Endothelial cell of umbilical vein (primary cell): ENCODE results near the gene OXNAD1. TPM values are rescaled to one million over a fixed set of nuclear protein-coding genes. Genes with fewer than 3 reads are reported as not detected.

ENCODE experiments used
- BruUV-seq: library from RNA; stranded (reverse); fragments of 400-500 nt; replicated peaks from 2 replicates; lab custom pipeline; 2021; lab: Mats Ljungman, UMichigan
- CTCF ChIA-PET: fragments of 300-600, 350-600 bp; sonication (Branson Sonifier 250); formaldehyde crosslinking; loops from one replicate; lab custom pipeline; 2021; ENCODE audit warnings: antibody characterized with exemption, inconsistent platforms; lab: Charles Lee
- POLR2A ChIA-PET: fragments of 300-600, 350-600 bp; sonication (Branson Sonifier 250); formaldehyde crosslinking; loops from one replicate; lab custom pipeline; 2021; ENCODE audit warnings: antibody characterized with exemption, inconsistent platforms; lab: Charles Lee
- DNase-seq: peaks from one replicate; pipeline ENCODE4 v3.0.0-alpha.2; 2011; ENCODE audit warnings: low read depth, low spot score
- FAIRE-seq: peaks from 2 replicates; lab custom pipeline; 2011; peaks lifted over from hg19 to GRCh38; lab: Jason Lieb, UNC
- H2AFZ ChIP-seq: 2 replicates; pipeline ENCODE4 v1.6.0; 2012; ENCODE audit warnings: low read depth, low read length, control low read depth, inconsistent platforms
- H3K27ac ChIP-seq: 2 replicates; pipeline ENCODE4 v1.5.1; 2011; ENCODE audit warnings: low read depth, mild to moderate bottlenecking, control low read depth, low read length, moderate library complexity; ENCODE audit not compliant: insufficient read depth
- H3K27me3 ChIP-seq, 2 experiments: 2 replicates each; pipeline versions ENCODE4 v1.6.0 to v1.6.1; 2011; ENCODE audit warnings: low read length in 2 of 2, mixed read lengths in 1 of 2; ENCODE audit not compliant: control insufficient read depth in 2 of 2, insufficient read depth in 2 of 2
- H3K36me3 ChIP-seq, 2 experiments: 2 replicates in 1 of 2; 3 replicates in 1 of 2; pipeline ENCODE4 v1.5.1; 2011; ENCODE audit warnings: low read length in 2 of 2, mild to moderate bottlenecking in 1 of 2, moderate library complexity in 1 of 2; ENCODE audit not compliant: control insufficient read depth in 2 of 2, insufficient read depth in 2 of 2; ENCODE audit errors: extremely low read depth in 1 of 2
- H3K4me1 ChIP-seq: 3 replicates; pipeline ENCODE4 v1.5.1; 2011; ENCODE audit warnings: mild to moderate bottlenecking, low read length; ENCODE audit not compliant: control insufficient read depth, insufficient read depth; ENCODE audit errors: extremely low read depth
- H3K4me2 ChIP-seq: 2 replicates; pipeline ENCODE4 v1.6.1; 2011; ENCODE audit warnings: low read length, control low read depth, mixed read lengths; ENCODE audit not compliant: insufficient read depth
- H3K4me3 ChIP-seq, 3 experiments: fragments of 200-600 bp in 1 of 3; sonication (generic), shearing (Covaris generic) in 1 of 3; replicated peaks in 1 of 3; 2 replicates each; pipeline ENCODE4 v1.5.1; 2011 to 2016; ENCODE audit warnings: control low read depth in 3 of 3, low read length in 3 of 3, mild to moderate bottlenecking in 2 of 3, inconsistent platforms in 1 of 3, low read depth in 1 of 3, moderate library complexity in 1 of 3; ENCODE audit not compliant: insufficient read depth in 1 of 3
- H3K79me2 ChIP-seq: 2 replicates; pipeline ENCODE4 v1.6.0; 2012; ENCODE audit warnings: low read length, inconsistent platforms; ENCODE audit not compliant: control insufficient read depth, insufficient read depth
- H3K9ac ChIP-seq: replicated peaks from 2 replicates; pipeline ENCODE3; 2011; ENCODE audit warnings: low read length, control low read depth; ENCODE audit not compliant: insufficient read depth; ENCODE audit errors: extremely low read depth
- H3K9me1 ChIP-seq: replicated peaks from 3 replicates; pipeline ENCODE4 v1.6.0; 2011; ENCODE audit warnings: mild to moderate bottlenecking, low read length; ENCODE audit not compliant: control insufficient read depth, insufficient read depth; ENCODE audit errors: extremely low read depth
- H3K9me3 ChIP-seq: replicated peaks from 2 replicates; pipeline ENCODE4 v1.5.1; 2012; ENCODE audit warnings: low read length, inconsistent platforms; ENCODE audit not compliant: control insufficient read depth, insufficient read depth
- H4K20me1 ChIP-seq: replicated peaks from 2 replicates; pipeline ENCODE3; 2011; ENCODE audit warnings: mild to moderate bottlenecking, low read length; ENCODE audit not compliant: control insufficient read depth, insufficient read depth; ENCODE audit errors: extremely low read depth
- EZH2 ChIP-seq: IDR thresholded peaks from 2 replicates; pipeline ENCODE4 v1.6.1; 2012; ENCODE audit warnings: borderline replicate concordance, low read depth, mild to moderate bottlenecking, moderate library complexity, low read length, inconsistent platforms; ENCODE audit not compliant: severe bottlenecking
- FOS ChIP-seq: IDR thresholded peaks from 2 replicates; pipeline ENCODE4 v1.6.1; 2011; ENCODE audit warnings: mild to moderate bottlenecking, low read length, moderate library complexity, borderline replicate concordance; ENCODE audit not compliant: insufficient read depth
- GATA2 ChIP-seq: IDR thresholded peaks from 2 replicates; pipeline ENCODE4 v1.7.0; 2011; ENCODE audit warnings: low read depth, mild to moderate bottlenecking, moderate library complexity, mixed read lengths, low read length; ENCODE audit not compliant: insufficient read length, insufficient read depth
- JUN ChIP-seq: IDR thresholded peaks from 2 replicates; pipeline ENCODE4 v1.6.1; 2011; ENCODE audit warnings: borderline replicate concordance, low read depth; ENCODE audit not compliant: insufficient read length, insufficient read depth
- MYC ChIP-seq: IDR thresholded peaks from one replicate; pipeline ENCODE4 v1.6.1; 2011; ENCODE audit warnings: mild to moderate bottlenecking, low read depth, low read length
- POLR2A ChIP-seq: IDR thresholded peaks from 2 replicates; pipeline ENCODE4 v1.6.1; 2012; ENCODE audit warnings: low read depth, mild to moderate bottlenecking, control low read depth, low read length
- POLR2AphosphoS5 ChIP-seq: IDR thresholded peaks from 2 replicates; pipeline ENCODE4 v1.6.1; 2012; ENCODE audit warnings: low read depth, mild to moderate bottlenecking, control low read depth, low read length, moderate library complexity; ENCODE audit not compliant: insufficient read depth
- dilution Hi-C: fragments of 300-500 bp; cut with MboI; formaldehyde crosslinking; loops from one replicate; pipeline ENCODE4 v1.15.0; 2019; ENCODE audit warnings: low sequenced_read_pairs; ENCODE audit not compliant: extremely low pct_ligation_motif_present
- intact Hi-C: fragments of 100-400 bp; cut with micrococcal nuclease; formaldehyde crosslinking; loops from one replicate; pipeline ENCODE4 v1.10.0; 2022
- polyA plus RNA-seq, 4 experiments: library from polyadenylated mRNA; depleted of rRNA in 3 of 4; stranded (reverse) in 3 of 4; unstranded in 1 of 4; fragments of >200 nt; gene quantifications; 2 replicates each; pipeline versions ENCODE4 v1.2.1 to v1.2.3, GENCODE V29; 2011 to 2012; ENCODE audit warnings: missing spikeins in 1 of 4
- total RNA-seq: library from RNA; stranded (reverse); gene quantifications from 2 replicates; pipeline ENCODE4 v1.2.3, GENCODE V29; 2021
- TF ChIP-seq, protein P1 (sequence below), 2 donors: IDR thresholded peaks; 1 replicate in 1 of 2; 2 replicates in 1 of 2; pipeline ENCODE4 v1.5.1; 2011; ENCODE audit warnings: low read length in 2 of 2, mild to moderate bottlenecking in 2 of 2, moderate library complexity in 2 of 2, control low read depth in 1 of 2, inconsistent platforms in 1 of 2, low read depth in 1 of 2; ENCODE audit not compliant: insufficient read depth in 1 of 2; ENCODE audit errors: extremely low read depth in 1 of 2
- TF ChIP-seq, protein P2 (sequence below): IDR thresholded peaks from 2 replicates; pipeline ENCODE4 v1.6.1; 2011; ENCODE audit not compliant: insufficient read depth, insufficient read length

The OXNAD1 gene
- total and polyA plus RNA-seq, 2 donors (not counting 3 experiments of a cell fraction or from before 2014, with no cell fraction given) = 5.5 to 9.7 TPM

DNA sequence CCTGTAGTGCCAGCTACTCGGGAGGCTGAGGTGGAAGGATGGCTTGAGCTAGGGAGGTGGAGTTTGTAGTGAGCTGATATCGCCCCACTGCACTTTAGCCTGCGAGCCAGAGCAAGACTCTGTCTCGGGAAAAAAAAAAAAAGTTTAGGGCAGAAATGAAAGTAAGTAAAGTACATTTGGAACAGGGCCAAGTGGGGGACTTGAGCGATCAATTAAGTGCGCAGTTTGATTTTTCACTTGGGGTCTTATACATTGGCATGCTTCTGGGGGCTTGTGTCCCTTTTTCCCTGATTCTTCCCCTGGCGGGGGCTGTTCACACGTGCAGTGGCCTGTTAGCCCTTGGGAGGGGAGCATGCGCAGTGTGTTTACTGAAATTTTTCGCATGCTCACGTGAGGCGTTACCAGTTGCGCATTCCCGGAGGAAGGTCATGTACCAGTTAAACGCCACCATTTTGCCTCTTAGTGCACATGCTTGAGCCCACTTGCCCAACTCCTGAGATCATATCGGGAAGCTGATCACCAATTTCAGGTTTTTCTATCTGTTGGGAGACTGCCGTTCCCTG lies 48.6 kb upstream of the OXNAD1 start:
- no peaks in the 10 kb centered on the region for H3K27me3 ChIP-seq
- TF ChIP-seq GATA2 = no peak
- BruUV-seq = no TSS peak
- POLR2A ChIA-PET = no interaction called here
- H3K27ac ChIP-seq = no peak overlapping the region
- no peaks in the 10 kb centered on the region for H3K79me2 ChIP-seq
- no peaks in the 10 kb centered on the region for H3K36me3 ChIP-seq
- intact Hi-C loops = no loop called here
- CTCF ChIA-PET = no interaction called here
- no peaks in the 10 kb centered on the region for H3K9me3 ChIP-seq
- no peaks in the 10 kb centered on the region for H3K9me1 ChIP-seq
- H3K4me2 ChIP-seq = no peak overlapping the region
- no peaks in the 10 kb centered on the region for H4K20me1 ChIP-seq
- no peak overlapping the region for H3K9ac ChIP-seq
- no peaks in the 10 kb centered on the region for H3K4me1 ChIP-seq
- dilution Hi-C loops = no loop called here
- H2AFZ ChIP-seq = no peak overlapping the region
- FAIRE-seq (no peak), DNase-seq (no peak)
- no peak overlapping the region for H3K4me3 ChIP-seq

DNA sequence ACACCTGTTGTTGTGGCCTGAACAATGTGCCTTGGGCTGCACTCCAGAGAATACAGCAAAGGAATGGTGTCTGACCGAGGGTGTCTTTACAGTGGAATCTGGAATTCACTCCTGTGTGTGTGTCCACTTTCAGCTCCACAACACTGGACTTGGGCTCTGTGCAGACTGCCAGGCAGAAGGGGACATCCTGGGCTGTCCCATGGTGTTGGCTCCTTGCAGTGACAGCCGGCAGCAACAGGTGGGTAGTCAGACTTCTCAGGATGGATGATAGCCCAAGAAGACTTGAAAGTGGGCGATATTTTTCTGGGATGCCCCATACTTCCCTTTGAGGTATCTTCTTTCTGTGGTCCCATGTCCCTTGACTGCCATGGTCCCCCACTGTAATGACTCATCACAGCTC lies 45.2 kb upstream of the OXNAD1 start:
- dilution Hi-C loops = no loop called here
- ChIA-PET CTCF (no interaction called here), POLR2A (no interaction called here)

More for the DNA sequence above, 45.2 kb upstream of the OXNAD1 start:
- no peak overlapping the region for H3K27ac ChIP-seq
- no peaks in the 10 kb centered on the region for H3K36me3 ChIP-seq
- no peak overlapping the region for H3K4me3 ChIP-seq
- FAIRE-seq (no peak), DNase-seq (no peak)
- no peaks in the 10 kb centered on the region for H3K9me3 ChIP-seq
- H4K20me1 ChIP-seq = no peaks in the 10 kb centered on the region
- H3K79me2 ChIP-seq = no peaks in the 10 kb centered on the region
- no peak overlapping the region for H3K4me2 ChIP-seq
- H3K9ac ChIP-seq = no peak overlapping the region
- H3K27me3 ChIP-seq = no peaks in the 10 kb centered on the region
- no peak overlapping the region for H2AFZ ChIP-seq
- H3K4me1 ChIP-seq = no peaks in the 10 kb centered on the region
- BruUV-seq = no TSS peak
- TF ChIP-seq, protein P1, sequence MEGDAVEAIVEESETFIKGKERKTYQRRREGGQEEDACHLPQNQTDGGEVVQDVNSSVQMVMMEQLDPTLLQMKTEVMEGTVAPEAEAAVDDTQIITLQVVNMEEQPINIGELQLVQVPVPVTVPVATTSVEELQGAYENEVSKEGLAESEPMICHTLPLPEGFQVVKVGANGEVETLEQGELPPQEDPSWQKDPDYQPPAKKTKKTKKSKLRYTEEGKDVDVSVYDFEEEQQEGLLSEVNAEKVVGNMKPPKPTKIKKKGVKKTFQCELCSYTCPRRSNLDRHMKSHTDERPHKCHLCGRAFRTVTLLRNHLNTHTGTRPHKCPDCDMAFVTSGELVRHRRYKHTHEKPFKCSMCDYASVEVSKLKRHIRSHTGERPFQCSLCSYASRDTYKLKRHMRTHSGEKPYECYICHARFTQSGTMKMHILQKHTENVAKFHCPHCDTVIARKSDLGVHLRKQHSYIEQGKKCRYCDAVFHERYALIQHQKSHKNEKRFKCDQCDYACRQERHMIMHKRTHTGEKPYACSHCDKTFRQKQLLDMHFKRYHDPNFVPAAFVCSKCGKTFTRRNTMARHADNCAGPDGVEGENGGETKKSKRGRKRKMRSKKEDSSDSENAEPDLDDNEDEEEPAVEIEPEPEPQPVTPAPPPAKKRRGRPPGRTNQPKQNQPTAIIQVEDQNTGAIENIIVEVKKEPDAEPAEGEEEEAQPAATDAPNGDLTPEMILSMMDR (IDR thresholded peaks at IDR 0.05; ENCODE audit: extremely low read depth in 1 of 2, insufficient read depth in 1 of 2, low read depth in 1 of 2, low read length in 2 of 2) = no peak
- TF ChIP-seq POLR2A = no peak
- TF ChIP-seq, protein P2, sequence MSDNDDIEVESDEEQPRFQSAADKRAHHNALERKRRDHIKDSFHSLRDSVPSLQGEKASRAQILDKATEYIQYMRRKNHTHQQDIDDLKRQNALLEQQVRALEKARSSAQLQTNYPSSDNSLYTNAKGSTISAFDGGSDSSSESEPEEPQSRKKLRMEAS = no peak
- TF ChIP-seq MYC = no peak
- TF ChIP-seq JUN = no peak
- no peak for TF ChIP-seq GATA2
- no peak for TF ChIP-seq POLR2AphosphoS5
- no peak for TF ChIP-seq FOS
- TF ChIP-seq EZH2 = no peak
- intact Hi-C loops = no loop called here
- H3K9me1 ChIP-seq = no peaks in the 10 kb centered on the region
